GM23338 (cell line): Measurements from ENCODE around the gene PPP2R2D. TPM values are rescaled to one million over a fixed set of nuclear protein-coding genes. Genes with fewer than 3 reads are reported as not detected.

Experiments
- ATAC-seq: fragments of 200-7000 bp; cut with Tn5 transposase; 3 replicates; pipeline ENCODE4 v1.9.1; 2020
- DNase-seq: peaks from one replicate; pipeline ENCODE4 v3.0.0-alpha.2; 2015; ENCODE audit warnings: low spot score
- H2AFZ ChIP-seq: fragments of 200-600 bp; sonication (generic); 2 replicates; pipeline ENCODE4 v1.8.0; 2016; ENCODE audit warnings: antibody characterized with exemption, mild to moderate bottlenecking, moderate library complexity
- H3F3A ChIP-seq: fragments of 200-600 bp; sonication (generic); replicated peaks from 2 replicates; pipeline ENCODE4 v1.8.0; 2017; ENCODE audit warnings: antibody characterized with exemption, mixed run types, low read depth
- H3K27ac ChIP-seq: fragments of 200-600 bp; sonication (generic); 2 replicates; pipeline ENCODE4 v1.6.1; 2016; ENCODE audit warnings: low read depth
- H3K27me3 ChIP-seq: fragments of 200-600 bp; sonication (generic); 2 replicates; pipeline ENCODE4 v1.8.0; 2016; ENCODE audit warnings: mild to moderate bottlenecking, mixed run types, moderate library complexity; ENCODE audit not compliant: insufficient read depth
- H3K36me3 ChIP-seq: fragments of 200-600 bp; sonication (generic); 2 replicates; pipeline ENCODE4 v1.8.0; 2016; ENCODE audit warnings: mild to moderate bottlenecking; ENCODE audit not compliant: insufficient read depth
- H3K4me1 ChIP-seq: fragments of 200-600 bp; sonication (generic); 2 replicates; pipeline ENCODE4 v1.8.0; 2016; ENCODE audit warnings: mild to moderate bottlenecking, moderate library complexity; ENCODE audit not compliant: insufficient read depth
- H3K4me2 ChIP-seq: fragments of 200-600 bp; sonication (generic); 2 replicates; pipeline ENCODE4 v1.7.1; 2017; ENCODE audit warnings: mixed run types
- H3K4me3 ChIP-seq: fragments of 200-600 bp; sonication (generic); 2 replicates; pipeline ENCODE4 v1.6.1; 2016; ENCODE audit warnings: mixed run types
- H3K79me2 ChIP-seq: fragments of 200-600 bp; sonication (generic); replicated peaks from 2 replicates; pipeline ENCODE4 v1.8.0; 2017; ENCODE audit warnings: mild to moderate bottlenecking; ENCODE audit not compliant: insufficient read depth
- H3K9me2 ChIP-seq: fragments of 200-600 bp; sonication (generic); 2 replicates; pipeline ENCODE4 v1.8.0; 2017; ENCODE audit not compliant: insufficient read depth
- H4K20me1 ChIP-seq: fragments of 200-600 bp; sonication (generic); replicated peaks from 2 replicates; pipeline ENCODE4 v1.8.0; 2017; ENCODE audit warnings: mild to moderate bottlenecking; ENCODE audit not compliant: insufficient read depth
- H3K27ac Mint-ChIP-seq: 2 replicates; pipeline ENCODE4 v1.8.0; 2020; ENCODE audit warnings: inconsistent platforms, mild to moderate bottlenecking, moderate library complexity, mixed read lengths
- H3K27me3 Mint-ChIP-seq: 3 replicates; pipeline ENCODE4 v1.8.0; 2022; ENCODE audit warnings: low read depth, mild to moderate bottlenecking, moderate library complexity, mixed read lengths, inconsistent platforms; ENCODE audit not compliant: insufficient read depth, poor library complexity
- H3K36me3 Mint-ChIP-seq: 3 replicates; pipeline ENCODE4 v1.8.0; 2021; ENCODE audit warnings: low read depth, mild to moderate bottlenecking, inconsistent platforms, moderate library complexity, mixed read lengths
- H3K4me1 Mint-ChIP-seq: 3 replicates; pipeline ENCODE4 v1.8.0; 2020; ENCODE audit warnings: mild to moderate bottlenecking, inconsistent platforms, mixed read lengths
- H3K4me3 Mint-ChIP-seq: 3 replicates; pipeline ENCODE4 v1.8.0; 2021; ENCODE audit warnings: moderate library complexity, mild to moderate bottlenecking, inconsistent platforms, mixed read lengths
- H3K9me3 Mint-ChIP-seq: 3 replicates; pipeline ENCODE4 v1.8.0; 2020; ENCODE audit warnings: moderate library complexity, mild to moderate bottlenecking, inconsistent platforms, mixed read lengths
- EZH2 ChIP-seq: fragments of 200-600 bp; sonication (generic); IDR thresholded peaks from one replicate; pipeline ENCODE4 v1.8.0; 2017; ENCODE audit warnings: antibody characterized with exemption, mild to moderate bottlenecking, low read depth; ENCODE audit not compliant: unreplicated experiment
- EZH2phosphoT487 ChIP-seq: fragments of 200-600 bp; sonication (generic); IDR thresholded peaks from one replicate; pipeline ENCODE4 v1.8.1; 2018; ENCODE audit warnings: antibody characterized with exemption; ENCODE audit not compliant: unreplicated experiment
- JUNB ChIP-seq: IDR thresholded peaks from one replicate; pipeline ENCODE4 v1.6.1; 2016; ENCODE audit warnings: antibody characterized with exemption; ENCODE audit not compliant: unreplicated experiment
- NANOG ChIP-seq: IDR thresholded peaks from 2 replicates; pipeline ENCODE4 v1.6.1; 2016; ENCODE audit warnings: antibody characterized with exemption, borderline replicate concordance
- POLR2AphosphoS5 ChIP-seq: IDR thresholded peaks from 2 replicates; pipeline ENCODE4 v1.6.1; 2016; ENCODE audit warnings: antibody characterized with exemption, low read depth
- STAT1 ChIP-seq: IDR thresholded peaks from one replicate; pipeline ENCODE4 v1.6.1; 2016; ENCODE audit warnings: antibody characterized with exemption; ENCODE audit not compliant: unreplicated experiment
- ZNF331 ChIP-seq: fragments of 250-450 bp; sonication (Bioruptor Pico); IDR thresholded peaks from 2 replicates; pipeline ENCODE4 v1.5.0; 2020; ENCODE audit warnings: low read depth, mild to moderate bottlenecking, moderate library complexity
- polyA plus RNA-seq: library from polyadenylated mRNA; unstranded; fragments of >200 nt; fragmentation: Nextera tagmentation; extraction: Ambion mirVana; gene quantifications from 2 replicates; pipeline ENCODE4 v1.2.1, GENCODE V29; 2016
- total RNA-seq: library from RNA; depleted of rRNA; stranded (reverse); fragments of >200 nt; shearing (Covaris generic); gene quantifications from 2 replicates; pipeline ENCODE4 v1.2.3, GENCODE V29; 2014
- TF ChIP-seq, protein P1 (sequence below): fragments of 250-450 bp; sonication (Bioruptor Pico); IDR thresholded peaks from 2 replicates; pipeline ENCODE4 v1.5.0; 2020; ENCODE audit warnings: mild to moderate bottlenecking, moderate library complexity
- TF ChIP-seq, protein P2 (sequence below): IDR thresholded peaks from 2 replicates; pipeline ENCODE4 v1.6.1; 2016; ENCODE audit warnings: antibody characterized with exemption

Gene PPP2R2D
- total and polyA plus RNA-seq, 2 experiments from 2014 or later: 28.8 to 33.7 TPM

DNA sequence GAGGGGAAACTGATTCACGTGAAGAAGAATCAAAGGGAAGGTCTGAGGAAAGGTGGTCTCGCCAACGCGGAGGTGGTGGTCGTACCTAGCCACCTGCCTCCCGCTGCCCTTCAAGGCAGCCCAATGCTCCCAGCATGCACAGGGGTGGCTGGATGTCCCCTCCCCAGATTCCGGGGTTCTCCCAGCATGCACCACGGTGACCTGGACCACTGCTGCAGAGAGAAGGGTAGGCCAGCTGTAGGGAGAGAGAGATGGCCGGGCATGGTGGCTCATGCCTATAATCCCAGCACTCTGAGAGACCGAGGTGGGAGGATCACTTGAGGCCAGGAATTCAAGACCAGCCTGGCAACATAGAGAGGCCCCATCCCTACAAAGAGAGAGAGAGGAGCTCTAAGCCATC is 32.4 kb upstream of the PPP2R2D start (continued):
- TF ChIP-seq, protein P1, sequence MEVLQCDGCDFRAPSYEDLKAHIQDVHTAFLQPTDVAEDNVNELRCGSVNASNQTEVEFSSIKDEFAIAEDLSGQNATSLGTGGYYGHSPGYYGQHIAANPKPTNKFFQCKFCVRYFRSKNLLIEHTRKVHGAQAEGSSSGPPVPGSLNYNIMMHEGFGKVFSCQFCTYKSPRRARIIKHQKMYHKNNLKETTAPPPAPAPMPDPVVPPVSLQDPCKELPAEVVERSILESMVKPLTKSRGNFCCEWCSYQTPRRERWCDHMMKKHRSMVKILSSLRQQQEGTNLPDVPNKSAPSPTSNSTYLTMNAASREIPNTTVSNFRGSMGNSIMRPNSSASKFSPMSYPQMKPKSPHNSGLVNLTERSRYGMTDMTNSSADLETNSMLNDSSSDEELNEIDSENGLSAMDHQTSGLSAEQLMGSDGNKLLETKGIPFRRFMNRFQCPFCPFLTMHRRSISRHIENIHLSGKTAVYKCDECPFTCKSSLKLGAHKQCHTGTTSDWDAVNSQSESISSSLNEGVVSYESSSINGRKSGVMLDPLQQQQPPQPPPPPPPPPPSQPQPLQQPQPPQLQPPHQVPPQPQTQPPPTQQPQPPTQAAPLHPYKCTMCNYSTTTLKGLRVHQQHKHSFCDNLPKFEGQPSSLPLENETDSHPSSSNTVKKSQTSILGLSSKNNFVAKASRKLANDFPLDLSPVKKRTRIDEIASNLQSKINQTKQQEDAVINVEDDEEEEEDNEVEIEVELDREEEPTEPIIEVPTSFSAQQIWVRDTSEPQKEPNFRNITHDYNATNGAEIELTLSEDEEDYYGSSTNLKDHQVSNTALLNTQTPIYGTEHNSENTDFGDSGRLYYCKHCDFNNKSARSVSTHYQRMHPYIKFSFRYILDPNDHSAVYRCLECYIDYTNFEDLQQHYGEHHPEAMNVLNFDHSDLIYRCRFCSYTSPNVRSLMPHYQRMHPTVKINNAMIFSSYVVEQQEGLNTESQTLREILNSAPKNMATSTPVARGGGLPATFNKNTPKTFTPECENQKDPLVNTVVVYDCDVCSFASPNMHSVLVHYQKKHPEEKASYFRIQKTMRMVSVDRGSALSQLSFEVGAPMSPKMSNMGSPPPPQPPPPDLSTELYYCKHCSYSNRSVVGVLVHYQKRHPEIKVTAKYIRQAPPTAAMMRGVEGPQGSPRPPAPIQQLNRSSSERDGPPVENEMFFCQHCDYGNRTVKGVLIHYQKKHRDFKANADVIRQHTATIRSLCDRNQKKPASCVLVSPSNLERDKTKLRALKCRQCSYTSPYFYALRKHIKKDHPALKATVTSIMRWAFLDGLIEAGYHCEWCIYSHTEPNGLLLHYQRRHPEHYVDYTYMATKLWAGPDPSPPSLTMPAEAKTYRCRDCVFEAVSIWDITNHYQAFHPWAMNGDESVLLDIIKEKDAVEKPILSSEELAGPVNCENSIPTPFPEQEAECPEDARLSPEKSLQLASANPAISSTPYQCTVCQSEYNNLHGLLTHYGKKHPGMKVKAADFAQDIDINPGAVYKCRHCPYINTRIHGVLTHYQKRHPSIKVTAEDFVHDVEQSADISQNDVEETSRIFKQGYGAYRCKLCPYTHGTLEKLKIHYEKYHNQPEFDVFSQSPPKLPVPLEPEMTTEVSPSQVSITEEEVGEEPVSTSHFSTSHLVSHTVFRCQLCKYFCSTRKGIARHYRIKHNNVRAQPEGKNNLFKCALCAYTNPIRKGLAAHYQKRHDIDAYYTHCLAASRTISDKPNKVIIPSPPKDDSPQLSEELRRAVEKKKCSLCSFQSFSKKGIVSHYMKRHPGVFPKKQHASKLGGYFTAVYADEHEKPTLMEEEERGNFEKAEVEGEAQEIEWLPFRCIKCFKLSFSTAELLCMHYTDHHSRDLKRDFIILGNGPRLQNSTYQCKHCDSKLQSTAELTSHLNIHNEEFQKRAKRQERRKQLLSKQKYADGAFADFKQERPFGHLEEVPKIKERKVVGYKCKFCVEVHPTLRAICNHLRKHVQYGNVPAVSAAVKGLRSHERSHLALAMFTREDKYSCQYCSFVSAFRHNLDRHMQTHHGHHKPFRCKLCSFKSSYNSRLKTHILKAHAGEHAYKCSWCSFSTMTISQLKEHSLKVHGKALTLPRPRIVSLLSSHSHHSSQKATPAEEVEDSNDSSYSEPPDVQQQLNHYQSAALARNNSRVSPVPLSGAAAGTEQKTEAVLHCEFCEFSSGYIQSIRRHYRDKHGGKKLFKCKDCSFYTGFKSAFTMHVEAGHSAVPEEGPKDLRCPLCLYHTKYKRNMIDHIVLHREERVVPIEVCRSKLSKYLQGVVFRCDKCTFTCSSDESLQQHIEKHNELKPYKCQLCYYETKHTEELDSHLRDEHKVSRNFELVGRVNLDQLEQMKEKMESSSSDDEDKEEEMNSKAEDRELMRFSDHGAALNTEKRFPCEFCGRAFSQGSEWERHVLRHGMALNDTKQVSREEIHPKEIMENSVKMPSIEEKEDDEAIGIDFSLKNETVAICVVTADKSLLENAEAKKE (CRISPR knock-in tag): no peak
- TF ChIP-seq EZH2phosphoT487 (no peak), NANOG (no peak), ZNF331 (CRISPR knock-in tag) (no peak), POLR2AphosphoS5 (no peak)

DNA sequence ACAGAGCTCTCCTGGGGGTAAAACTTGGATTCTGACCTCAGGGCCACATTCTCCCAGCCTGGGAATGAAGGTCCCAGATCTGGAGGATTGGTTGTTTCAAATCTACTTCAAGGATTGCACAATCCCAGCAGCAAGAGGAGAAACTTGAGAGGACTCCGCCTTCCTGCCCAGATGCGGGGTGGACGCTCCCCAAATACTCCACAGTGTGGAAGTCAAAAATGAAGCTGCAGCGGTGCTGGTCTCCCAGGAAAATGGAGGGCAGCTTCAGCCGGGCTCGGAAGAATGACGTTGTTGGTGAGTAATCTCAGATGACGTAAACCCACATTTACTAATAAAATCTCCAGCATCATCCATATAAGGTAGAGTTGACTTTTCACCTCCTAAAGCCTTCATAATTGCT is 31.5 kb upstream of the PPP2R2D start:
- no peaks in the 10 kb centered on the region for H3K36me3 ChIP-seq
- no peak overlapping the region for H3K4me3 Mint-ChIP-seq
- no peak overlapping the region for H3K4me3 ChIP-seq
- H4K20me1 ChIP-seq: no peaks in the 10 kb centered on the region
- no peak overlapping the region for H3K4me2 ChIP-seq
- H3K9me2 ChIP-seq: no peaks in the 10 kb centered on the region
- no peaks in the 10 kb centered on the region for H3K4me1 ChIP-seq
- no peaks in the 10 kb centered on the region for H3K79me2 ChIP-seq
- H3K36me3 Mint-ChIP-seq: peaks cover 8% of the 10 kb centered on the region; the same call in 2 of the 3 replicates
- TF ChIP-seq ZNF331 (CRISPR knock-in tag) (no peak), EZH2phosphoT487 (no peak), EZH2 (no peak), STAT1 (no peak), JUNB (no peak), POLR2AphosphoS5 (no peak)
- TF ChIP-seq, protein P2, sequence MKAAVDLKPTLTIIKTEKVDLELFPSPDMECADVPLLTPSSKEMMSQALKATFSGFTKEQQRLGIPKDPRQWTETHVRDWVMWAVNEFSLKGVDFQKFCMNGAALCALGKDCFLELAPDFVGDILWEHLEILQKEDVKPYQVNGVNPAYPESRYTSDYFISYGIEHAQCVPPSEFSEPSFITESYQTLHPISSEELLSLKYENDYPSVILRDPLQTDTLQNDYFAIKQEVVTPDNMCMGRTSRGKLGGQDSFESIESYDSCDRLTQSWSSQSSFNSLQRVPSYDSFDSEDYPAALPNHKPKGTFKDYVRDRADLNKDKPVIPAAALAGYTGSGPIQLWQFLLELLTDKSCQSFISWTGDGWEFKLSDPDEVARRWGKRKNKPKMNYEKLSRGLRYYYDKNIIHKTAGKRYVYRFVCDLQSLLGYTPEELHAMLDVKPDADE: no peak
- TF ChIP-seq, protein P1 (CRISPR knock-in tag): no peak
- H3K27ac Mint-ChIP-seq: no peak overlapping the region
- ATAC-seq (no peak), DNase-seq (no peak)
- no peak overlapping the region for H3K27ac ChIP-seq
- H3K9me3 Mint-ChIP-seq: peaks cover 11% of the 10 kb centered on the region
- no peak overlapping the region for H2AFZ ChIP-seq
- peaks cover under 1% of the 10 kb centered on the region; the same call in 2 of the 3 replicates for H3K4me1 Mint-ChIP-seq
- H3K27me3 Mint-ChIP-seq: peaks cover 10% of the 10 kb centered on the region
- no peaks in the 10 kb centered on the region for H3K27me3 ChIP-seq
- no peaks in the 10 kb centered on the region for H3F3A ChIP-seq
